ENCODE results near the gene UBR2.
"Not testable (repeated sequence)": the region's sequence is repeated elsewhere in the genome, so short reads cannot be mapped to it uniquely, and the experiment has no call there.

UBR2 gene

GRCh38 chr6:42555477-42556457 is 8.1 kb upstream of the UBR2 start:
- DNase-seq (ENCODE audit: low read depth in 2 of 2): no peak

GRCh38 chr6:42556462-42556861 is 7.4 kb upstream of the UBR2 start:
- no peak for DNase-seq (ENCODE audit: low read depth in 2 of 2)

GRCh38 chr6:42559276-42559675 is 4.6 kb upstream of the UBR2 start:
- DNase-seq (ENCODE audit: low read depth in 2 of 2): not testable (repeated sequence)

- DNase-seq (ENCODE audit: low read depth in 2 of 2): no peak
Measured at GRCh38 chr6:42561986-42562385, 1.8 kb upstream of the UBR2 start.

GRCh38 chr6:42562788-42563405 is 932 bp upstream of the UBR2 start:
- no peak for DNase-seq (ENCODE audit: low read depth in 2 of 2)

GRCh38 chr6:42564506-42564825 is 637 bp downstream of the UBR2 start:
- no peak for DNase-seq (ENCODE audit: low read depth in 2 of 2)

- DNase-seq (ENCODE audit: low read depth in 2 of 2): no peak
Measured at GRCh38 chr6:42565823-42566613, 2.2 kb downstream of the UBR2 start.

- DNase-seq (ENCODE audit: low read depth in 2 of 2): no peak
Measured at GRCh38 chr6:42566614-42567208, 2.9 kb downstream of the UBR2 start.

GRCh38 chr6:42567237-42567636 is 3.4 kb downstream of the UBR2 start:
- DNase-seq (ENCODE audit: low read depth in 2 of 2): not testable (repeated sequence)

- no peak for DNase-seq (ENCODE audit: low read depth in 2 of 2)
Measured at GRCh38 chr6:42569102-42570028, 5.5 kb downstream of the UBR2 start.

- DNase-seq (ENCODE audit: low read depth in 2 of 2): no peak
Measured at GRCh38 chr6:42571611-42572342, 7.9 kb downstream of the UBR2 start.

GRCh38 chr6:42572523-42572922 is 8.7 kb downstream of the UBR2 start:
- DNase-seq (ENCODE audit: low read depth in 2 of 2): no peak

GRCh38 chr6:42576538-42576937 is 12.7 kb downstream of the UBR2 start:
- not testable (repeated sequence) for DNase-seq (ENCODE audit: low read depth in 2 of 2)

GRCh38 chr6:42598300-42598699 is 34.5 kb downstream of the UBR2 start:
- no peak for DNase-seq (ENCODE audit: low read depth in 2 of 2)

- DNase-seq (ENCODE audit: low read depth in 2 of 2): no peak
Measured at GRCh38 chr6:42599558-42599957, 35.7 kb downstream of the UBR2 start.

- no peak for DNase-seq (ENCODE audit: low read depth in 2 of 2)
Measured at GRCh38 chr6:42604150-42604549, 40.3 kb downstream of the UBR2 start.

GRCh38 chr6:42604699-42605098 is 40.9 kb downstream of the UBR2 start:
- not testable (repeated sequence) for DNase-seq (ENCODE audit: low read depth in 2 of 2)

- no peak for DNase-seq (ENCODE audit: low read depth in 2 of 2)
Measured at GRCh38 chr6:42610416-42610815, 46.6 kb downstream of the UBR2 start.

- DNase-seq (ENCODE audit: low read depth in 2 of 2): no peak
Measured at GRCh38 chr6:42615518-42615917, 51.7 kb downstream of the UBR2 start.

GRCh38 chr6:42616716-42617115 is 52.9 kb downstream of the UBR2 start:
- no peak for DNase-seq (ENCODE audit: low read depth in 2 of 2)
